Measurements from ENCODE around the gene STAC3.
A peak's percentile ranks its signal among the peaks of the same experiment; 100 is the strongest.

Gene STAC3

DNA sequence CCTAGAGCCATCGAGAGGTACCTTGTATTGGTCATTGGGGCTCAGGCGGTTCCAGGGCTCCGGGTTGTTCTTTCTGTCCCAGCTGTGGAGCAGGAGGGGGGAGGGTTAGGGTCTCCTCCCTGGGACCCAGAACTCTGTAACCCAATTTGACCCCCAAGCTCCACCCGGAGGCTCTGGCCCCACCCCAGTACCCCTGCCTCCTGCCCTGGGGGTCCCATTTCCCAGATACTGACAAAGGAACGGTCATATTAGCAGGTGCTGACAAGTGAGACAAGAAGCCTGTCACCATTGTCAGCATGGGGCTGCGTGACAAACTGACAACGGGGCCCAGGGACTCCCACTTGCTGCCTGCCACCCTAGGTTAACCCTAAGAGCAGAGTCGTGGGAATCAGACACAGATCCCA lies 15.3 kb downstream of the STAC3 start:
- no peak for DNase-seq (ENCODE audit: low spot score)

DNA sequence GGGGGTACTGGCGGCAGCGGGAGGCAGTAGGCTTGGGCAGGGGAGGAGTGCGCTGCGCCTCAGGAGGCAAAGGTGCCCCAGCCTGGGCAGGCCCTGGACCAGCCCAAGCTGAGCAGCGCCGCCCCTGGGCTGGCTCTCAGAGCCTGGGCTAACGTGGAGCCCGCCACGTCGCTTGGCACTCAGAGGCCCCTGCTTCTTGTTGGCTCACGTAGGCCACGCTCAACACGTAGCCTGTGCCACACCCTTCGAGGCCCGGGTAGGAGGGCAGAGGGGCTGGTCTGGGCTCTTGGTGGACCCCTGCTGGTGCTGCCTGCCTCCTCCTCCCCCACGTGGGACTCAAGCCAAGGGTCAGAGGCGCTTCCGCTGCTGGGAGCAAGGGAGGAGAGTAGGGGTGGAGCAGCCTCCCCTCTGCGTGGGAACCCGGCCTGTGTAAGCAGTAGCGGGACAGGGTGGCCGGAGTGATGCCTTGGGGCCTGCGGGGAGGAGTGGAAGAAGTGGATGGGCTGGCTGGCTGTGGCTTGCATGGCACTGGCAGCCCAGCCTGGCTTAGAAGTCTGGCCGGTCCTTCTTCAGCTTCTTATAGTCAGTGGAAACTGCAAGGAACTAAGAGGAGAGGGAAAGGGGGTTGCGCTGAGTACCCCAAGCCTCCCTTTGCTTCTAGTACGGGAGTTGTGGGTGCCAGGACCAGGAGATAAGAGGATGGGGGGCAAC lies 15.8 kb downstream of the STAC3 start:
- no peak for DNase-seq (ENCODE audit: low spot score)

DNA sequence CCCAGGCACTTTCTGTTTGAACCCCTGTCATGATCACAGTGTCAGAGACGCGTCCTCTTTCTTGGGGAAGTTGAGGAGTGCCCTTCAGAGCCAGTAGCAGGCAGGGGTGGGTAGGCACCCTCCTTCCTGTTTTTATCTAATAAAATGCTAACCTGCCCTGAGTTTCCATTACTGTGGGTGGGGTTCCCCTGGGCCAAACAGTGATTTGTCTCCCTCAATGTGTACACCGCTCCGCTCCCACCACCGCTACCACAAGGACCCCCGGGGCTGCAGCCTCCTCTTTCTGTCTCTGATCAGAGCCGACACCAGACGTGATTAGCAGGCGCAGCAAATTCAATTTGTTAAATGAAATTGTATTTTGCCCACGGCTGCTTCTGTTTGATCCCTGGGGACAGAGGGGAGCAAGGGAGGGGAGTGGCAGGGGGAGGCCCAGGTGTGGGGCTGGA lies 16.4 kb downstream of the STAC3 start:
- no peak for DNase-seq (ENCODE audit: low spot score)

DNA sequence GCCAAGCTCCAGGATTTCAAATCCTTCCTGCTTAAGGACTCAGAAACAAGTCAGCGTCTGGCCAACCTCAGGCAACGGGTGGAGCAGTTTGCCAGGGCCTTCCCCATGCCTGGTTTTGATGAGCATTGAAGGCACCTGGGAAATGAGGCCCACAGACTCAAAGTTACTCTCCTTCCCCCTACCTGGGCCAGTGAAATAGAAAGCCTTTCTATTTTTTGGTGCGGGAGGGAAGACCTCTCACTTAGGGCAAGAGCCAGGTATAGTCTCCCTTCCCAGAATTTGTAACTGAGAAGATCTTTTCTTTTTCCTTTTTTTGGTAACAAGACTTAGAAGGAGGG lies 16.8 kb downstream of the STAC3 start:
- no peak for DNase-seq (ENCODE audit: low spot score)

DNA sequence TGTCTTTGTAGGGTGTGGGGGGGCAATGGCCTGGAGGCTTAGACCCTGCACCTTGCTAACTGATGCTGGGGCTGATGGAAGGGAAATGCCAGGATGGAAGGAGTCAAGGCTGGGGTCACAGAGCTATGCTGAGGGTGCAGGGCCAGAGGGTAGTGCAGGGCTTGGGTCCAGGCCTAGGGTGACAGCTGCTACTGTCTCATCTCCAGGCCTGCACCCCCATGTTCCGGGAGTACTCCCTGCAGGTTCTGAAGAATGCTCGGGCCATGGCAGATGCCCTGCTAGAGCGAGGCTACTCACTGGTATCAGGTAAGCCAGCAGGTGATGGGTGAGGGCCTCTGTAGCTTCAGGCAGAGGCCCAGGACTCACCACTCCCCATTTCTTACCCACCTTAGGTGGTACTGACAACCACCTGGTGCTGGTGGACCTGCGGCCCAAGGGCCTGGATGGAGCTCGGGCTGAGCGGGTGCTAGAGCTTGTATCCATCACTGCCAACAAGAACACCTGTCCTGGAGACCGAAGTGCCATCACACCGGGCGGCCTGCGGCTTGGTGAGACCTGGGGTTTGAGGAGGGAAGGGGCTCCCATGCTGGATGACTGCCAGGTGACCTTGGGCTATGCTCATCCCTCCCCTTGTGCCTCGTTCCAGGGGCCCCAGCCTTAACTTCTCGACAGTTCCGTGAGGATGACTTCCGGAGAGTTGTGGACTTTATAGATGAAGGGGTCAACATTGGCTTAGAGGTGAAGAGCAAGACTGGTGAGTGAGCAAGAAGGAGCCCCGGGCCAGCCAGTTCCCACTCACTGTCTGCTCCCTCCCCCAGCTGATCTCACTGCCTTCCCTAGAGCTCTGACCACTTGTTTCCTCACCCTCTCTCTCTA lies 17.4 kb downstream of the STAC3 start:
- no peak for DNase-seq (ENCODE audit: low spot score)

DNA sequence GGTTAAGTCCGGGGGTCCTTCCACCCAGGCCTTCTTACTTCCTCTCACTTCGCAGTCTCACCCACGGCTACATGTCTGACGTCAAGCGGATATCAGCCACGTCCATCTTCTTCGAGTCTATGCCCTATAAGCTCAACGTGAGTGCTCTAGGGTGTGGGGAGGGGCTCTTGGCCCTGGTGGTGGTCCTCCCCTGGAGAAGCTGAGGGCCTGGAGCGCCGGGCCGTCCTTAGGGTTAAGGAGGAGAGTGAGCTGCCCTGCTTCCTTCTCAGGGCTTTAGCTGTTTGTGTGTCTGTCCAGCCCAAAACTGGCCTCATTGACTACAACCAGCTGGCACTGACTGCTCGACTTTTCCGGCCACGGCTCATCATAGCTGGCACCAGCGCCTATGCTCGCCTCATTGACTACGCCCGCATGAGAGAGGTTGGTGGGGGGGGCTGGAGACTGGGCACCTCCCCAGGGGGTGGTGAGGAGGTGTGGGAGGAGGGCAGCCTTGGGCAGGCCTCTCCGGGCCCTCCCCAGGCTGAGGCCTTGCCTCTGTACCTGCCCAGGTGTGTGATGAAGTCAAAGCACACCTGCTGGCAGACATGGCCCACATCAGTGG lies 18.7 kb downstream of the STAC3 start:
- no peak for DNase-seq (ENCODE audit: low spot score)

DNA sequence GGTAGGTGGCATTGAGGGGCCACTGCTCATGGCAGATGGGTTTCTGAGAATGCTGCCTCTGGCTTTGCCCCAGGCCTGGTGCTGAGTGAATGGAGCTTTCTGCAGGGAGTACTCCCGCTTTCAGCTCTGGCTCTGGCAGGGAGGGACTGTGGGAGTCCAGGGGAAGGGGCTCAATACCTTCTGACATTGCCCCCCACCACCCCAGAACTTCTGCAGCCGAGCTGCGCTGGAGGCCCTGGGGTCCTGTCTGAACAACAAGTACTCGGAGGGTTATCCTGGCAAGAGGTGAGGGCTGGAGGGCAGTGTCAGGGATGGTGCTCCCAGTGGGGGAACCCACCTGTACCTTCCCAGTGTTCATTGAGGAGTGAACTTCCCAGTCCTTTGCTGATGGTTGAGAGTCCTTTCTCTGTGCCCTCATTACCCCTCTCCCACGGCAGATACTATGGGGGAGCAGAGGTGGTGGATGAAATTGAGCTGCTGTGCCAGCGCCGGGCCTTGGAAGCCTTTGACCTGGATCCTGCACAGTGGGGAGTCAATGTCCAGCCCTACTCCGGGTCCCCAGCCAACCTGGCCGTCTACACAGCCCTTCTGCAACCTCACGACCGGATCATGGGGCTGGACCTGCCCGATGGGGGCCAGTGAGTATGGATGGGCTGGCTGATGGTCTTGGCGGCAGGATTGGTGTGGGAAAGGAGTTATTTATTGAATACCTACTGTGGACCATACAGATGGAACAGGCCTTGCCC lies 19.5 kb downstream of the STAC3 start:
- no peak for DNase-seq (ENCODE audit: low spot score)

DNA sequence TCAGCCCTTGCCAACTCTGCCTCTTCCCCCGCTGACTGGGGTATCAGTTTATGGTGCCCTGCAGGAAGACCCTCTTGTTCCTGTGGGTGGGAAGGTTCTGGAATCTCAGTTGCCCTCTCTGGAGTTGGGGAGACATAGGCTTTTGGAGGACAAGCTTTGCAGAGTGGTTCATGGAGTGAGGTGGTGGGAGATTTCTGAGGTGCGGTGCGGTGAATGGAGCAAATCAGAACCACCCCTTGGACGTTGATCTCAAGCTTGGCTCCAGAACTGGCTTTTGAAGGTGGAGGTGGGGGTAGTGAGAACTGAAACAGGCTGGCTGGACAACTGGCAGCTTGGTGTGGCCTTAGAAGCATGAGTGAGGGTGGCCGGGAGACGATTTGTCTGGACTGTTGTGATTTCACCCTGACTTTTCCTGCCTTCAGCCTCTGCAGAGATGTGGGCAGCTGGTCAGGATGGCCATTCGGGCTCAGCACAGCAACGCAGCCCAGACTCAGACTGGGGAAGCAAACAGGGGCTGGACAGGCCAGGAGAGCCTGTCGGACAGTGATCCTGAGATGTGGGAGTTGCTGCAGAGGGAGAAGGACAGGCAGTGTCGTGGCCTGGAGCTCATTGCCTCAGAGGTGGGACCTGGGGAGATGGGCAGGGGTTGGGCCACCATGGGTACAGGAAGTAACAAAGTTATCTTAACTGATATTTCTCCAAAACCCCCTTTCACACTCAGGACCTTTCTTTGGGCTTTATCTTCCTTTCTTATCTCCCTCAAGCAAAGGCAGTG lies 20.4 kb downstream of the STAC3 start:
- DNase-seq (ENCODE audit: low spot score) = no peak

DNA sequence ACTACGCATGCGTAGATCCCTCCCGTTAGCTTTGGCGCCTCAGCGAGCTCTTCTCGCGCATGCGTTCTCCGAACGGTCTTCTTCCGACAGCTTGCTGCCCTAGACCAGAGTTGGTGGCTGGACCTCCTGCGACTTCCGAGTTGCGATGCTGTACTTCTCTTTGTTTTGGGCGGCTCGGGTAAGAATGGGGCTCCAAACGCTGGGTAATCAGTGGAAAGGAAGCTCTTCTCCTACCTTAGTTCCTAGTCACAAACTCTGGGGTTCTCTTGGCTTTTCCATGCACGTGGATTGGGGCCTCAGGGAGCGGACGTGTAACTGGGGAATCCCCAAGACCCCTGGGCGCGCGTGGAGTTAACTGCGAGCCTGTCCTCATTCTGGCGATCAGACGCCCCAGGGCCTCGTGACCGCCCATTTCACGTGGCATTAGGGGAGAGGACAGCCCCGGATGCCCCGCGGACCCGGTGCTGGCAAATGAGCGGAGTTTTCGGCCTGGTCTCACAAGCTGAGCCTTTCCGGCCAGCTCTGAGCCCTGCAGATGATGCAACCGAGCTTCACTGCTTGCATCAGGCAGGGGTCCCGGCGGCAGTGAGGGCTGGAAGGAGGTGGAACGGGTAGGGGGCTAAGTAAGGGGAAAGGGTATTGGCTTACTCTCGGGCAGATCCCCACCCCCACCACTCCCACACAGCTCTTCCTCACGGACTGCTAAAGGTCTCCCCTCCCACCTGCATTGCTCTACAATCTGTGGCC lies 21.2 kb downstream of the STAC3 start, which contains the start of gene SHMT2:
TSS of gene SHMT2 (plus strand) at position 78 of the 747 bp plus-strand sequence. CDS start at position 146, 68 bp downstream.
- peak; percentile 100 for DNase-seq (ENCODE audit: low spot score)

DNA sequence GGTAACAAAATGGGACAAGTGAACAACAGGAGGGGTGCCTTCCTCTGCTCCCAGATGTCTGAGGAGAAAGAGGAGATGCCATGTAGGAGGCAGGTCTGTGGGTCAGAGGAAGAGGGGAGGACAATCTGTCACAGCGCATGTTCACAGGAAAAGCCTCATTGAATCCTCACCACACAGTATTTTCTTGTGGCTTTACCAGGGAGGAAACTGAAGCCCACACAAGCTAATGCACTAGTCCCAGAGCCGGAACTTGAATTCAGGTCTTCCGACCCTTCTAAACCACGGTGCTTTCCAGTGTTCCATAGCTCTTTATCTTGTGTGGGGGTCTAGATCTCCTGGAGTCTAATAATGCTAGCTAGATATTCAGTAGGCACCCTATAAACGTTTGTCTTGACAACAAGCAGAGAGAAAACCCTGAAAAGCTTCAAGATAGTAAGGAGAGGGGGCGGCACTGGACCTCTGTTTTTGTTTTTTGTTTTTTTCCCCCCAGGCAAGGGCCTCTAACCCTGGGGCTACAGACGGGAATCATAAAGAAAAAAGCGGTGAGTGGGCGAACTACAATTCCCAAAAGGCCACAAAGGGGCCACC lies 21.8 kb downstream of the STAC3 start:
- no peak for DNase-seq (ENCODE audit: low spot score)

DNA sequence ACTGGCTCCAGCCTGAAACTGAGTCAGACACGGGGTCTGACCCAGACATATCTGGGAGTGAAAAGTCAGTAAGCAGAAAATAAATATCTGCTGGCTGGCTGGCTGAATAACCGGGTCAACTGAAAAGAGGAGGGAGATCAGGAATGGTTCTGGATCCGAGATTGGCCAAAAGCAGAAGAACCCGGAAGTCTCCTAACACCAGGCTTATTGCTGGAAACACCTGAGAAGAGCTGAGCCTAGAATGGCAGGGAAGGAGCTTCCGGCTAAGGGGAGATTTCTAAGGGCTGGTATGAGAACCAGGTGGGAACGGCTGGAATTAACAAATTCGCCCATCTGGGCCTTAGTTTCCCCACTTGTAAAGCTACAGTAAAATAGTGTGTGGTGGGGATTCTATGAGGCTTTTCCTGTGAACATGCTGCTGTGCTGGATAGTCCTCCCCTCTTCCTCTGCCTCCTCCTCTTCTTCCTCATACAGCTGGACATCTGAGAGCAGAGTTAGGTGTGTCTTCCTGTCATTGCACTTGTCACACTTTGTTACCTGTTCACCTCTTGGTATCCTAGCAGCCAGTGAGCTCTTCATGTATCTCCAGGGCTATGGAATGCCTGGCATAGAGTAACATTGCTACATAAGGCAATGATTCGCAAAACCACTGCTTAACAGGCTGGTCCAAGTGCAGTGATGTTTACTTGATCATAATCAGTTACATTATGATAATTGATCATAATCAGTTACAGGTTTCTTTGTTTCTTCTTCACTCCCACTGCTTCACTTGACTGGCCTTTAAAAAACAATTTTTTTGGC lies 23.5 kb downstream of the STAC3 start:
- DNase-seq (ENCODE audit: low spot score) = no peak

DNA sequence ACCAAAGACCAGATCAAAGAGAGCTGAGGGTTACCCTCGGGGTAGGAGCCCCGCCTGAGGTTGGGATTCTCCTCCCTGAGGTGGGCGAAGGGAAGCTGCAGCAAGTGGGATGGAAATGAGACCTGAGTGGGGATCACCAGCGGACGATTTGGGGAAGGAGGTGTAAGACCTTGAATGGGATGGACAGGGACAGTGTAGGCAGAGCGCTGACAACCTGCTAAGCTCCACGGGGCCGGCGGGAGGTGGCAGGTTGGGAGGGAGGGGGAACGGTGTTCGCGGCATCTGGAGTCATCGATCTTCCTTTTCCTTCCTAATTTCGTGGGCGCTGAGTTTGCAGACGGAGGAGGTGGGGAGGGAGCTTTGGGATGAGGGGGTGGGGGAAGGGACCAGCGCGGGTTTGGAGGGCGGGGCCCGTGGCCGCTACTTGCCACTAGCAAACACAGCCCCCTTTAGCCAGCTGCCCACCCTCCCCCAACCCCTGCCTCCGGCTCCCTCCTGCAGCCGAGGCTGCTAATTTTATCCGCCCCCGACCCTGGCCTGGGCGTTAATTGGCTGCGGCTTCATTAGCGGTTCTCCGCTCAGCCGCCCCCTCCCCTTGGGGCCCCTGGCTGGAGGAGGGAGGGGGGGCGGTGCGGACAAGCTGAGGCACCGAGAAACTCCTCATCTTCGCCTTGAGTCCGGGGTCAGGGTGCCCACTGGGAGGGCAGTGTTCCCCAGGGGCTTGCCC lies 24.2 kb downstream of the STAC3 start:
- no peak for DNase-seq (ENCODE audit: low spot score)

DNA sequence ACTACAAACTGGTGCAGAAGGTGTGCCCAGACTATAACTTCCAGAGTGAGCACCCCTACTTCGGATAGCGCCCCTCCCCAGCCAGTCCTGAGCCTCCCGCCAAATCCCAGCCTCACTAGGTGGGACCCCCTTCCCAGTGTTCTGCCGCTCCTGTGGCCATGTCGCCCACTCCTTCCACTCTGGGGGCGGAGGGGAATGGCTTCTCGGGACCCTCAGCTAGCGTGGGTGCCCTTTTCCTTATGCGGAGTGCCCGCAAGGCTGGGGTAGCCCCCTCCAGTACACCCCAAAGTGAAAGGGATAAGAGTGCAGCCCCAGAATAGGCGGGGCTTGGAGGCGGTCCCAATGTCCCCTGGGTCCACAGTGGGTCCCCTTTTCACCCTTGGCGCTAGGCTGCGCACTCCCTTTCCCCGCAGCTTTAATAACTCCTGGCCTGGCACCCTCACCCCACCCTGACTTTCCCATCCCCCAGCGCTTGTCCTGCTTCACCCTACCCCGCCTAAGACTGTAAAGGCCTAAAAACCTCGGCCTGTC lies 25.2 kb downstream of the STAC3 start:
- DNase-seq (ENCODE audit: low spot score) = no peak

DNA sequence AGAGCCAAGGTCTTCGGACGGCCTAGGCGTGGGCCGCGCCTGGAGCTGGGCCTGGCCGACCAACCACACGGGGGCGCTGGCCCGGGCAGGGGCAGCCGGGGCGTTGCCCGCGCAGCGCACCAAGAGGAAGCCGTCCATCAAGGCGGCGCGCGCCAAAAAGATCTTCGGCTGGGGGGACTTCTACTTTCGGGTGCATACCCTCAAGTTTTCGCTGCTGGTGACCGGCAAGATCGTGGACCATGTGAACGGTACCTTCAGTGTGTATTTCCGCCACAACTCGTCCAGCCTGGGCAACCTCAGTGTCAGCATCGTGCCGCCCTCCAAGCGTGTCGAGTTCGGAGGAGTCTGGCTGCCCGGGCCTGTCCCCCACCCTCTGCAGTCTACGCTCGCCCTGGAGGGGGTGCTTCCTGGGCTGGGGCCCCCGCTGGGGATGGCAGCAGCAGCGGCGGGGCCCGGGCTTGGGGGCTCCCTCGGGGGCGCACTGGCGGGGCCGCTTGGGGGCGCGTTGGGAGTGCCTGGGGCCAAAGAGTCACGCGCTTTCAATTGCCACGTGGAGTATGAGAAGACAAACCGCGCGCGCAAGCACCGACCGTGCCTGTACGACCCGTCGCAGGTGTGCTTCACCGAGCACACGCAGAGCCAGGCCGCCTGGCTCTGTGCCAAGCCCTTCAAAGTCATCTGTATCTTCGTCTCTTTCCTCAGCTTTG lies 25.9 kb downstream of the STAC3 start:
- no peak for DNase-seq (ENCODE audit: low spot score)

DNA sequence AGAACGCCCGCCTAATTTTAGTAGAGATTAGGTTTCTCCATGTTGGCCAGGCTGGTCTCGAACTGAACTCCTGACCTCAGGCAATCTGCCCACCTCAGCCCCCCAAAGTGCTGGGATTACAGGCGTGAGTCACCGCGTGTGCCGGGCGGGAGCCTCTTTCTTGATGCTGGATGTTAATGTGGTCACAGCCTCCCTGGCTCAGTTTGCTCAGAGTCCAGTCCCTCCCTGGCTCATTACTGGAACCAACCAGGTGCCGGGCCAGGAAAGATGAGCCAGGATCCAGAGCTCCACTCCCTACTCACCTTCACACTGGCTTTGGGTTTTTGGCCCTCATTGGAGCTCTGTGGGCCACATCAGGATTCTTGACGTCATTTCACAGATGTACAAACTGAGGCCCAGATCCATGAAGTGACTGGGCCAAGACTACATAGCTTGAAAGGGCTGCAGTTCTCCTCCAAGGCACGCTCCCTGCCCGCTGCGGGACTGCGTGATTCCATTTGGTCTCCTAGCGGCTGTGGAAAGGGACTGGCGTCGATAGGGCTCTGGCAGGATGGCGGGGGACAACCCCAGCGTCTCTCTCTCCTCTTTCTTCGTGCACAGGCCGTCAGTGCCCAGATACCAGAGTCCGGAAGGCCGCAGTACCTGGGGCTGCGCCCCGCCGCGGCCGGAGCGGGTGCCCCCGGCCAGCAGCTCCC lies 26.6 kb downstream of the STAC3 start:
- DNase-seq (ENCODE audit: low spot score) = no peak

DNA sequence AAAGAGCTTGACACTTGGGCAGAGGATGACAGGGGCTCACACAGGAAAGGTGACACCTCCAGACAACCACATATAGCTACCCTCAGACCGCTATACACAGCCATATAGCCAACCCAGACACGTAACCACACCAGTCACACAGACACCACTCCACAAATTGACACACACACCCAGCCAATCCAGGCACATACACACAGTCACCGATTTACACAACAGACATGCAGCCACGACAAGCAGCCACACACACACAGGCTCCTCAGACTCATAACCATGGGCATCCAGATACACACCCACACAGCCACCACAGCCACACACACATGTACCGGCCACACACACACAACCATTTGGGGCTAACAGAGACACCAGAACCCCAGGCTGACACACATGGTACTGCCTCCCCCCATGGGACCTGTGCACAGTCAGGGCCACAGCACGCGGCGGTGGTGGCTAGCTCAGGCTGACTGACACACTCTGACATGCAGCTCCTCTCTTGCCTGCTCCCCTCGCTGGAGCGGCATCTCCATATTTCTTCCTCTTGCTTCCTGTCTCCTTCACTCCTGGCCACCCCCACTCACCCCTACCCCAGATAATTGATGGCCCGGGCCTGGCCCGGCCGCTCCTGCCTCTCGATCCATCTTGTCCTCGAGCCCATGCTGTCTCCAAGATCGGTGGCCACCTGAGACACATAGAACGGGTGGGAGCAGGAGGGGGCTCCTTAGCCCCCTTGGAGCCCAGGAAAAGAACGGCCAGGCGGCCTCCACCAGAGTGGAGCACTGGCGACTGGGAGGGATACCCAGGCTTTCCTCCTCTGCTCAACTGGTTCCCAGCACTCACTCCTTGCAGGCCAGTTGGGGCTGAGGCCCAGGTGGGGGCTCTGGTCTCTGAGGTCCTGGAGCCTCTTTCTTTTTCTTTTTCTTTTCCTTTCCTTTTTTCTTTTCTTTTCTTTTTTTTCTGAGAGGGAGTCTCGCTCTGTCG lies 27.5 kb downstream of the STAC3 start:
- DNase-seq (ENCODE audit: low spot score) = no peak
